GM18499 (cell line): Measurements from ENCODE around the gene DEGS2.

Experiments used
- ATAC-seq: cut with Tn5 transposase; IDR thresholded peaks from one replicate; pipeline ENCODE4 v1.9.1; 2021; ENCODE audit warnings: moderate number of reproducible peaks; ENCODE audit not compliant: insufficient read depth, unreplicated experiment

DEGS2 gene

GRCh38 chr14:100117633-100118395 lies 41.6 kb downstream of the DEGS2 start:
- ATAC-seq, result no peak

GRCh38 chr14:100117026-100117425 lies 42.4 kb downstream of the DEGS2 start:
- ATAC-seq, result no peak

GRCh38 chr14:100116134-100116533 lies 43.3 kb downstream of the DEGS2 start:
- no peak for ATAC-seq

GRCh38 chr14:100115726-100116125 lies 43.7 kb downstream of the DEGS2 start:
- no peak for ATAC-seq

- no peak for ATAC-seq
These were observed 44.2 kb downstream of the DEGS2 start for GRCh38 chr14:100115236-100115635.

- no peak for ATAC-seq
These were observed 45.2 kb downstream of the DEGS2 start for GRCh38 chr14:100114109-100114765.

GRCh38 chr14:100111931-100112704 lies 47.3 kb downstream of the DEGS2 start:
- ATAC-seq, result no peak

GRCh38 chr14:100110816-100111215 lies 48.6 kb downstream of the DEGS2 start:
- ATAC-seq, result no peak

- no peak for ATAC-seq
These were observed 49.9 kb downstream of the DEGS2 start for GRCh38 chr14:100109594-100109955.

GRCh38 chr14:100108840-100109593 lies 50.4 kb downstream of the DEGS2 start:
- no peak for ATAC-seq

GRCh38 chr14:100108042-100108825 lies 51.2 kb downstream of the DEGS2 start:
- no peak for ATAC-seq

GRCh38 chr14:100107236-100107635 lies 52.2 kb downstream of the DEGS2 start:
- no peak for ATAC-seq

GRCh38 chr14:100106250-100107112 lies 53.0 kb downstream of the DEGS2 start:
- no peak for ATAC-seq

- ATAC-seq, result no peak
These were observed 53.9 kb downstream of the DEGS2 start for GRCh38 chr14:100105357-100106169.

- no peak for ATAC-seq
These were observed 54.7 kb downstream of the DEGS2 start for GRCh38 chr14:100104523-100105300.

GRCh38 chr14:100104006-100104352 lies 55.5 kb downstream of the DEGS2 start:
- ATAC-seq, result no peak

GRCh38 chr14:100103250-100104005 lies 56.0 kb downstream of the DEGS2 start:
- no peak for ATAC-seq
